OCI-LY7 (cell line): ENCODE measurements around the gene OBI1. TPM values are rescaled to one million over a fixed set of nuclear protein-coding genes. Genes with fewer than 3 reads are reported as not detected.

Source experiments
- BruUV-seq: library from RNA; stranded (reverse); fragments of 400-500 nt; replicated peaks from 2 replicates; lab custom pipeline; 2021; lab: Mats Ljungman, UMichigan
- CTCF ChIA-PET: fragments of 300-600 bp; sonication (Branson Sonifier 250); formaldehyde crosslinking; loops from one replicate; lab custom pipeline; 2022; ENCODE audit warnings: antibody characterized with exemption; ENCODE audit not compliant: unreplicated experiment; lab: Charles Lee
- POLR2A ChIA-PET: fragments of 300-600 bp; sonication (Branson Sonifier 250); formaldehyde crosslinking; loops from one replicate; lab custom pipeline; 2022; ENCODE audit warnings: antibody characterized with exemption; lab: Charles Lee
- DNase-seq: peaks from one replicate; pipeline ENCODE4 v3.0.0-alpha.2; 2015; ENCODE audit warnings: low spot score
- H2AFZ ChIP-seq: fragments of 200-600 bp; sonication (generic), shearing (Covaris generic); 2 replicates; pipeline ENCODE4 v1.6.1; 2014; ENCODE audit warnings: mild to moderate bottlenecking, antibody characterized with exemption, low read length, moderate library complexity
- H3K27ac ChIP-seq: fragments of 200-600 bp; sonication (generic); 2 replicates; pipeline ENCODE4 v1.5.1; 2014; ENCODE audit warnings: mixed run types, low read depth, mild to moderate bottlenecking, moderate library complexity, low read length, inconsistent platforms; ENCODE audit not compliant: poor library complexity, severe bottlenecking
- H3K36me3 ChIP-seq: fragments of 200-600 bp; sonication (generic); 2 replicates; pipeline ENCODE4 v1.6.1; 2014; ENCODE audit warnings: mild to moderate bottlenecking, antibody characterized with exemption, low read length, moderate library complexity, mixed read lengths; ENCODE audit not compliant: insufficient read depth
- H3K4me1 ChIP-seq: fragments of 200-600 bp; sonication (generic); 2 replicates; pipeline ENCODE4 v1.5.1; 2014; ENCODE audit warnings: mild to moderate bottlenecking, low read length; ENCODE audit not compliant: insufficient read depth, poor library complexity, severe bottlenecking
- H3K4me2 ChIP-seq: fragments of 200-600 bp; sonication (generic); 2 replicates; pipeline ENCODE4 v1.6.1; 2014; ENCODE audit warnings: mild to moderate bottlenecking, low read length
- H3K4me3 ChIP-seq: fragments of 200-600 bp; sonication (generic); 2 replicates; pipeline ENCODE4 v1.5.1; 2014; ENCODE audit warnings: mild to moderate bottlenecking, low read depth, low read length; ENCODE audit not compliant: poor library complexity, severe bottlenecking
- H3K79me2 ChIP-seq: fragments of 200-600 bp; sonication (generic); 2 replicates; pipeline ENCODE4 v1.6.1; 2016; ENCODE audit warnings: low read depth, mild to moderate bottlenecking, low read length, moderate library complexity, mixed read lengths; ENCODE audit not compliant: insufficient read depth
- H3K9me2 ChIP-seq: fragments of 200-600 bp; sonication (generic); 2 replicates; pipeline ENCODE4 v1.6.1; 2016; ENCODE audit warnings: mild to moderate bottlenecking, low read length, mixed read lengths; ENCODE audit not compliant: insufficient read depth
- H3K9me3 ChIP-seq: fragments of 200-600 bp; sonication (generic); 2 replicates; pipeline ENCODE4 v1.6.1; 2014; ENCODE audit warnings: mild to moderate bottlenecking, mixed run types, low read length, mixed read lengths
- H4K20me1 ChIP-seq: fragments of 200-600 bp; sonication (generic); 2 replicates; pipeline ENCODE4 v1.6.1; 2014; ENCODE audit warnings: mild to moderate bottlenecking, antibody characterized with exemption, low read length, moderate library complexity, mixed read lengths; ENCODE audit not compliant: insufficient read depth
- CTCF ChIP-seq: fragments of 200-600 bp; sonication (generic); conservative IDR thresholded peaks from 2 replicates; pipeline ENCODE4 v1.5.1; 2014; ENCODE audit warnings: mild to moderate bottlenecking, antibody characterized with exemption, low read length, moderate library complexity, mixed read lengths
- EZH2phosphoT487 ChIP-seq: fragments of 200-600 bp; sonication (generic); IDR thresholded peaks from 2 replicates; pipeline ENCODE4 v1.6.1; 2018; ENCODE audit warnings: low read depth, borderline replicate concordance, mild to moderate bottlenecking, mixed run types, antibody characterized with exemption, low read length, moderate library complexity, mixed read lengths
- intact Hi-C: fragments of 100-400 bp; cut with micrococcal nuclease; formaldehyde crosslinking; loops from one replicate; pipeline ENCODE4 v1.10.0; 2022; ENCODE audit not compliant: unreplicated experiment
- total RNA-seq, 2 experiments: library from RNA; depleted of rRNA in 1 of 2; stranded (reverse); fragments of >200 nt in 1 of 2; shearing (Covaris generic) in 1 of 2; gene quantifications; 2 replicates each; pipeline ENCODE4 v1.2.3, GENCODE V29; 2014 to 2022

The OBI1 gene
- total RNA-seq, 2 experiments from 2014 or later = 17.9 to 18.3 TPM

- Histone ChIP-seq H3K27ac (no peak overlapping the region), H3K9me2 (no peaks in the 10 kb centered on the region), H2AFZ (no peak overlapping the region), H4K20me1 (peaks cover 13% of the 10 kb centered on the region; the same call in 1 of the 2 replicates), H3K9me3 (no peaks in the 10 kb centered on the region), H3K79me2 (no peaks in the 10 kb centered on the region), H3K4me1 (peaks cover 35% of the 10 kb centered on the region), H3K4me2 (no peak overlapping the region), H3K4me3 (no peak overlapping the region), H3K36me3 (no peaks in the 10 kb centered on the region)
- no peak for DNase-seq
- no TSS peak for BruUV-seq
- ChIA-PET CTCF (no interaction called here), POLR2A (no interaction called here)
- TF ChIP-seq CTCF (no peak), EZH2phosphoT487 (no peak)
- intact Hi-C loops = no loop called here
Measured at GRCh38 chr13:78606471-78607408, 52.2 kb downstream of the OBI1 start.

DNA sequence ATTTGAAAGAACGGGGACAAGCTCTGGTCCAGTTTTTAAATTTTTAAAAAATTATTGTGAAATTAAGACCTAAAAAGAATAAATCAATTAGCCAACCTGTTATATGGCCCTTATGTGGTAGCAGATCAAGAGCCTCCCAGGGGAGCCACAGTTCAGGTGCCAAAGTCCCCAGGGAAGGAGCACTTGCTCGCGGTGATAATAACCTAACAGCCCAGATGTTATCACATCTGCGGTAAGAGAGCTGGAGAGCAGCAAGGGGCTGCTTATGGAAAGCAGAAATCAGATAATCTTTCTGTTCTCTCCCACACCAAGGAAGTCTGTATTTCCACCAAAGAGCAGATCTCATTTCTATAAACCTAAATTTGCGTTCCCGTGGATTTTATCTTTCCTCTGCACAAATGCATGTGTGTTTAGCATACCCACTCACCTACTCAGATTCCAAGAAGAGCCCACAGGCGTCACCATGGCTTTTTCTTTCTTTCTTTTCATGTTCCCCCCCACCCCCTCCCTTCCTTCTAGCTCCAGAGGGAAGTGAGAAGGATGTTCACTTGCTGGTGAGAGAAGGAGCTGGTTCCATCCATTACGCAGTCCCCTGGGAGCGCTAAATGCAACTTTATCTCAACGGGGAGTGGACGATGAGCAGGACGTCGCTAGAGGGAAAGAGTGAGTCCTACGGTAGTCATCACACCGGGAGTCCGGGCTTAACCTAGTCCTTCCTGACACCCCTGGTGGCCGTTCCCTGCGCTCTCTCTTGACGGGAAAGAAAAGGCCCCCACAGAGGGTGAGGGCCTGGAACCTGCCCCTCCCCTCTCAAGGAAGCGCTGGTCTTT, 54.0 kb downstream of the OBI1 start:
- H3K4me2 ChIP-seq = peak overlapping the region; percentile 81
- H3K4me3 ChIP-seq = peak overlapping the region; percentile 79
- no TSS peak for BruUV-seq
- no peaks in the 10 kb centered on the region for H3K9me3 ChIP-seq
- ChIA-PET POLR2A (interaction anchor here (0.5 to 1.6 kb wide), 6 partner anchors 13 to 464 kb away, joined by 3 to 6 read pairs (median 4); no protein-coding TSS in a partner anchor), CTCF (no interaction called here)
- intact Hi-C loops = loop anchor here (5.0 kb wide), 1 partner anchor 52 kb away; the partner anchor contains the start of gene OBI1
- TF ChIP-seq CTCF (no peak), EZH2phosphoT487 (no peak)
- H3K36me3 ChIP-seq = no peaks in the 10 kb centered on the region
- H3K79me2 ChIP-seq = no peaks in the 10 kb centered on the region
- peak; percentile 84 for DNase-seq
- H2AFZ ChIP-seq = no peak overlapping the region
- no peak overlapping the region for H3K27ac ChIP-seq
- H4K20me1 ChIP-seq = peaks cover 3% of the 10 kb centered on the region; the same call in 1 of the 2 replicates
- H3K4me1 ChIP-seq = peaks cover 37% of the 10 kb centered on the region
- no peaks in the 10 kb centered on the region for H3K9me2 ChIP-seq
